Left ventricle myocardium inferior (tissue), 1 donor: ENCODE measurements around the gene DYRK1B. TPM values are rescaled to one million over a fixed set of nuclear protein-coding genes. Genes with fewer than 3 reads are reported as not detected.
A peak's percentile ranks its signal among the peaks of the same experiment; 100 is the strongest.

Source experiments
- DNase-seq: peaks from one replicate; pipeline ENCODE4 v3.0.0-alpha.2; 2020
- H3K27ac ChIP-seq: fragments of 200-600 bp; replicated peaks from 2 replicates; pipeline ENCODE4 v1.8.0; 2021
- H3K27me3 ChIP-seq: fragments of 200-600 bp; 2 replicates; pipeline ENCODE4 v1.8.0; 2021; ENCODE audit warnings: low read depth
- H3K36me3 ChIP-seq: fragments of 200-600 bp; 2 replicates; pipeline ENCODE4 v1.8.0; 2021
- H3K4me1 ChIP-seq: fragments of 200-600 bp; 2 replicates; pipeline ENCODE4 v1.8.0; 2021
- H3K4me3 ChIP-seq: fragments of 200-600 bp; 2 replicates; pipeline ENCODE4 v1.8.0; 2021; ENCODE audit warnings: mild to moderate bottlenecking, moderate library complexity
- H3K9me3 ChIP-seq: fragments of 200-600 bp; replicated peaks from 2 replicates; pipeline ENCODE4 v1.8.0; 2021
- intact Hi-C: fragments of 100-400 bp; cut with micrococcal nuclease; formaldehyde crosslinking; loops from one replicate; pipeline ENCODE4 v1.11.0; 2022
- total RNA-seq: library from RNA; stranded (reverse); fragmentation: NEBNext Ultra II Directional; extraction: Animal tissue kit (Norgen Biotek cat#: 25700); gene quantifications from one replicate; pipeline ENCODE4 v1.2.1, GENCODE V29; 2021
- TF ChIP-seq, protein P1 (sequence below): fragments of 200-600 bp; IDR thresholded peaks from 2 replicates; pipeline ENCODE4 v1.8.0; 2021; ENCODE audit warnings: antibody characterized with exemption, mild to moderate bottlenecking, borderline replicate concordance
- donor health status: DM: no; HTN: yes; CAD: no; lungs with severe emphysema.

Gene DYRK1B
- total RNA-seq, 1 donor from 2014 or later: 30.2 TPM

GRCh38 chr19:39826311-39826945 is 7.5 kb downstream of the DYRK1B start:
- Histone ChIP-seq H3K4me1 (peaks cover 21% of the 10 kb centered on the region), H3K9me3 (no peaks in the 10 kb centered on the region), H3K27ac (no peak overlapping the region), H3K36me3 (peaks cover 63% of the 10 kb centered on the region), H3K27me3 (no peaks in the 10 kb centered on the region), H3K4me3 (no peak overlapping the region)
- TF ChIP-seq, protein P1, sequence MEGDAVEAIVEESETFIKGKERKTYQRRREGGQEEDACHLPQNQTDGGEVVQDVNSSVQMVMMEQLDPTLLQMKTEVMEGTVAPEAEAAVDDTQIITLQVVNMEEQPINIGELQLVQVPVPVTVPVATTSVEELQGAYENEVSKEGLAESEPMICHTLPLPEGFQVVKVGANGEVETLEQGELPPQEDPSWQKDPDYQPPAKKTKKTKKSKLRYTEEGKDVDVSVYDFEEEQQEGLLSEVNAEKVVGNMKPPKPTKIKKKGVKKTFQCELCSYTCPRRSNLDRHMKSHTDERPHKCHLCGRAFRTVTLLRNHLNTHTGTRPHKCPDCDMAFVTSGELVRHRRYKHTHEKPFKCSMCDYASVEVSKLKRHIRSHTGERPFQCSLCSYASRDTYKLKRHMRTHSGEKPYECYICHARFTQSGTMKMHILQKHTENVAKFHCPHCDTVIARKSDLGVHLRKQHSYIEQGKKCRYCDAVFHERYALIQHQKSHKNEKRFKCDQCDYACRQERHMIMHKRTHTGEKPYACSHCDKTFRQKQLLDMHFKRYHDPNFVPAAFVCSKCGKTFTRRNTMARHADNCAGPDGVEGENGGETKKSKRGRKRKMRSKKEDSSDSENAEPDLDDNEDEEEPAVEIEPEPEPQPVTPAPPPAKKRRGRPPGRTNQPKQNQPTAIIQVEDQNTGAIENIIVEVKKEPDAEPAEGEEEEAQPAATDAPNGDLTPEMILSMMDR: no peak
- no peak for DNase-seq
- intact Hi-C loops: no loop called here

DNA sequence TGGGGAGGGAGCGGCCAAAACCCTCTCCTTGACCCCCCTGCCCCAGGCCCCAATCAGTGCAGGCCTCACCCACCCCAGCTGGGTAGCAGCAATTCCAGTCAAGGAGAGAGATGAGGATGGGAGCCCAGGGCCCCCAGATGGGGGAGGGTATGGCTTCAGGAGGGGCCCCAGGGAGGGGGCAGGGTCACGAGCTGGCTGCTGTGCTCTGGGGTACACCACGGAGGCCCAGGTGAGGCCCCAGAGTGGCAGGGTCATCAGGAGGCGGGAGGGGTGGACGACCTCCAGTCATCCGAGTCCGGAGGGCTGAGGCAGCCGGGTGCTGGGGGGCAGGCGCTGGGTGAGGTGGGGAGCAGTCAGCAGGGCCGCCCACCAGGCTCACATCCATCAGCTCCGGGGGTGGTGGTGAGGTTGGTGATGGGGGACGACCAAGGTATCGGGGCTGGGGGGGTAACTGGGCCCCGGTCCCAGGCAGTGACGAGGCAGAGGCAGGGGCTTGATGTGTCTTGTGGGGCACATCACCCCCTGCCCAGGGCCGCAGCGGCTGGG is 8.4 kb downstream of the DYRK1B start:
- H3K27me3 ChIP-seq: no peaks in the 10 kb centered on the region
- no peak for DNase-seq
- intact Hi-C loops: no loop called here
- H3K9me3 ChIP-seq: no peaks in the 10 kb centered on the region
- peaks cover 55% of the 10 kb centered on the region for H3K36me3 ChIP-seq
- no peak overlapping the region for H3K27ac ChIP-seq
- no peak overlapping the region for H3K4me3 ChIP-seq
- TF ChIP-seq, protein P1: no peak
- H3K4me1 ChIP-seq: peaks cover 21% of the 10 kb centered on the region

DNA sequence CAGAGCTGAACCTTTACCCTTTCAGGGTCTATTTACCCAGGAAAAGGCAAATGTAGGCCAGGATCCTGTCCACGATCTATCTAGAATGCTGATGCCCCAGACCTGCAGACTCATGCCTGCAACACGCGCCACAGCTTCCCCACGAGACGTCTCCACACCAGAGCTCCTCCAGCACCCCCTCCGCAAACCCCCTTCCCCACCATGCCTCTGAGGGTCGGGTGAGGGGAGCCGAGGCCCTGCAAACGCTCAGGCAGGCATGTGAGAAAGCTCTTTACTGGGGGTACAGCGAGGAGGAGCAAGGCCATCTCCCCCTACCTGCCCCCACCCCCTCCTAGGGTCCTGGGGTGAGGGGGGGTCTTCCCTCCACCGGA is 8.9 kb downstream of the DYRK1B start:
- H3K9me3 ChIP-seq: no peaks in the 10 kb centered on the region
- no peak for DNase-seq
- TF ChIP-seq, protein P1: no peak
- peaks cover 50% of the 10 kb centered on the region for H3K36me3 ChIP-seq
- peaks cover 21% of the 10 kb centered on the region for H3K4me1 ChIP-seq
- peak overlapping the region; percentile 80 for H3K4me3 ChIP-seq
- intact Hi-C loops: no loop called here
- H3K27ac ChIP-seq: peak overlapping the region; percentile 83
- no peaks in the 10 kb centered on the region for H3K27me3 ChIP-seq

DNA sequence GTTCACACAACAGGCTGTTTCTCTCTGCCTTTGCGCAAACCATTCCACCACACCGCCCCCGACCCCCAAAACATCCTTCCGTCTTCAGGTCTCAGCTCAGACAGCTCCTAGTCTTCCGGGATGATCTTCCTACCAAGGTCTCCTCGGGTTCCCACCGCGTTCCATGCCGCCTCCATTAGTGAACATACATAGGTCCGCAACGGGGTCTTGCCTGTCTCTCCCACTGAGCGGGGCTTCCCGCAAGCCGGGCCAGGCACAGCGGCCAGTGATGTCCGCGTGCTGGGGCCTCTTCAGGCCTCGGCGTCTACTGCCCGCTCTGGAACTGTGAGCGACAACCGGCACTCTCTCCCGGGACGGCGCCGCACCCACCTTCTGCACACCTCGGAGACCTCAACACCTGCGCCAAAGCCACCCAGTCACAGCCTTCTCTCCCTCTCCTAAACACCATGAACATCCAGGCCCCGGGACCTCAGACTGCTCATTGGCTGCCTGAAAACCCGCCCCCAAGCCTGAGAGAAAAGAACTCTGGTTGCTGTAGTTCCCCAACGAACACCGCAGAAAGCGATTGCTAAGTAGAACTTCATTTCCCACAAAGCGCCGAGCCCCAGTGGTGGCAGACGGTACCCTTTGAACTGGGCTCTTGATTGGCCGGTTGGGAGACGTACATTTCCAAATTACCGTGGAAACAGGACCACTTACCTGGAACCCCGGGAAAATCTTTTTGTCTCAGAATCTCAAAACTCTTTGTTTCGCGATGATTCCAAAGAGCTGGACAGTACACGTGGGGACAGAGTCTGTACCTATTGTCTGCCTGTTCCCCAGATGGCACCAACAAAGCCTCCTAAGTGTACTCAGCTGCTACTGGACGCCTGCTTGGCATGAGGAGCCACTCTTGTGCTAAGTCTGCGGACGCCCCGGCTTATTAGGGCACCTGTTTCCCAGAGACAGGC is 9.5 kb downstream of the DYRK1B start:
- Histone ChIP-seq H3K27ac (peak overlapping the region; percentile 83), H3K4me3 (peak overlapping the region; percentile 80), H3K9me3 (no peaks in the 10 kb centered on the region), H3K4me1 (peaks cover 21% of the 10 kb centered on the region), H3K36me3 (peaks cover 43% of the 10 kb centered on the region), H3K27me3 (no peaks in the 10 kb centered on the region)
- intact Hi-C loops: no loop called here
- TF ChIP-seq, protein P1: no peak
- peak; percentile 86 for DNase-seq

DNA sequence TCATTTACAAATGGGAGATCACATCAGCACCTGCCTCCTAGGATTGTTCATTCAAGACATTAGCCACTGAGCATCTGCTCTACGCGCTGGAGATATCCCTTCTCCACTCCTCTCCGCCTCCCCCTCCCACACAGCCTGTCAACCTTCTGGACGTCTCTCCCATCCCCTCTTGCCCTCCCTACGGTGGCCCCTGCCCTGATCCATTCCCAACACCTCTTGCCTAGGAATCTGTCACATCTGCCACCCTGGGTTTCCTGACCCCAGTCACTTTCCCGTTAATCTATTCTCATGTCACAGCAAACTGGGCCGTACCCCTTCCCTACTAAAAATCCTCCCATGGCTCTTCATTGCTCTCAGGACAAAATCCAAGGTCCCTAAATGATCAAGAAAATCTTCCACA is 10.3 kb downstream of the DYRK1B start:
- Histone ChIP-seq H3K27ac (peak overlapping the region; percentile 83), H3K27me3 (no peaks in the 10 kb centered on the region), H3K4me3 (peak overlapping the region; percentile 80), H3K36me3 (peaks cover 36% of the 10 kb centered on the region), H3K4me1 (peaks cover 21% of the 10 kb centered on the region), H3K9me3 (no peaks in the 10 kb centered on the region)
- intact Hi-C loops: no loop called here
- no peak for DNase-seq
- TF ChIP-seq, protein P1: no peak
